ENCODE data around the gene LRRC39.

Gene LRRC39

DNA sequence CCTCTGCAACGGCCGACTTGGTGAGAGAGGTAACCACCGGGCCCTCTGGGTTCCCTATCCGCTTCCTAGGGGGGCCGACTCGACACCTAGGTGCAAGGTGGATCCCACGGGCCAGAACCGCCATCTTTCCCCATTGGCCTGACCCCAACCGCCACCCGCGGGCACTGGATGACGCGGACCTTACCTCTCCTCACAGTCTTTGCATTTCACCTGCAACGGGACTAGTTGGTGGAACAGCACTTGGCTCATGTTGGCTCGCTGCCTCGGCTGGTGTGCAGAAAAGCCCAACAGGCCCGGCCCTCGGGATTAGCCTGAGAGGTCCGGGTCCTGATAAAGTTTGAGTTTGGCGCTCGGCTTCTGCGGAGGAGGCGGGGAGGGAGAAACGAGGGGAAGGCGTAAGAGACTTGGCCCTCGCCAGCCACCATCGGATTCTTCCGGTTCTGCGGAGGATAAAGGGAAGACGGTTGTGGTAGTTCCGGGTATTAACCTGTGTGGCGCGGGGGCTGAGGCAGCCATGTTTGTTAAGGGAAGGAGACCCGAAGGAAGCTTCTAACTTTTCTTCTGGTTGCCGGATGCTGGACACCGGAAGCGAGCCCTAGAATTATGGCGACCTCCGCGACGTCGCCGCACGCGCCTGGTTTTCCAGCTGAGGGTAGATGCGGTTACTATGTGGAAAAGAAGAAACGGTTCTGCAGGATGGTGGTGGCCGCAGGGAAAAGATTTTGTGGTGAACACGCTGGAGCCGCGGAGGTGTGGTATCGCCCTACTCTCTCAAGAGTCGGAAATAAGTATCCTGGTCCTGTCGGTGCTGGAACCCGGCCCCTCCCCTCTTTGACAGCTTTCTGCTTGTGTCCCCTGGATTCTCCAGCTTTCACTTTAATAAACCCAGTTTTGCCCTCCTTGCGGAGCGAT is 45.2 kb downstream of the LRRC39 start, which contains the start of the genes SASS6 and TRMT13:
SASS6 (minus strand) TSS at position 365 of the 912 bp plus-strand sequence; CDS start at position 249, 116 bp downstream.
TRMT13 (plus strand) TSS at position 598 of the 912 bp plus-strand sequence; CDS start at position 604, 6 bp downstream.
- Mint-ChIP-seq H3K9me3 (no peaks in the 10 kb centered on the region), H3K4me1 (peaks cover 14 to 20% of the 10 kb centered on the region in 2 donors), H3K4me3 (peak within 1 kb of the TSS; percentile 95 to 98), H3K27me3 (no peaks in the 10 kb centered on the region), H3K36me3 (peaks cover 2 to 10% of the 10 kb centered on the region in 2 donors), H3K27ac (peak within 1 kb of the TSS; percentile 96)
- peak; percentile 97 for ATAC-seq (replicated peaks)
- peak; percentile 94 for DNase-seq

DNA sequence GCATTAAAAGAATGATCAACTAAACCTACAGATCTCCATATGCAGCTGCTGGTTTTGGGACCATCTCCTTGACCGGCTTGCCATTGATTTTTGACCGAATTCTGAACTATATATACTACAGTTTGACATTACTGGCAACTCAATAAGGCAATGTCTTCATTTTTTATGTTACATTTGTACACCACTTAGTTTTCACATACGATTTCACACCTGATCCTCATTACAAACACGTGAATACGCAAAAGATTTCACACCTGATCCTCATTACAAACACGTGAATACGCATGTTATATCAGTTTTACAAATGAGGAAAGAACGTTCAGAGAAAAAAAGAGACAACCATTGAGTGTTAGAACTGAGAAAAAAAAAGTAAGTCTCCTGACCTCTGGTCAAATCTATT is 46.4 kb downstream of the LRRC39 start:
- H3K27me3 Mint-ChIP-seq, result no peaks in the 10 kb centered on the region
- DNase-seq, result no peak
- H3K27ac Mint-ChIP-seq, result no peak overlapping the region
- peaks cover 14 to 20% of the 10 kb centered on the region in 2 donors for H3K4me1 Mint-ChIP-seq
- H3K36me3 Mint-ChIP-seq, result peaks cover 0 to 5% of the 10 kb centered on the region in 2 donors
- ATAC-seq (replicated peaks), result no peak
- peak overlapping the region; percentile 95 to 98 for H3K4me3 Mint-ChIP-seq
- no peaks in the 10 kb centered on the region for H3K9me3 Mint-ChIP-seq

DNA sequence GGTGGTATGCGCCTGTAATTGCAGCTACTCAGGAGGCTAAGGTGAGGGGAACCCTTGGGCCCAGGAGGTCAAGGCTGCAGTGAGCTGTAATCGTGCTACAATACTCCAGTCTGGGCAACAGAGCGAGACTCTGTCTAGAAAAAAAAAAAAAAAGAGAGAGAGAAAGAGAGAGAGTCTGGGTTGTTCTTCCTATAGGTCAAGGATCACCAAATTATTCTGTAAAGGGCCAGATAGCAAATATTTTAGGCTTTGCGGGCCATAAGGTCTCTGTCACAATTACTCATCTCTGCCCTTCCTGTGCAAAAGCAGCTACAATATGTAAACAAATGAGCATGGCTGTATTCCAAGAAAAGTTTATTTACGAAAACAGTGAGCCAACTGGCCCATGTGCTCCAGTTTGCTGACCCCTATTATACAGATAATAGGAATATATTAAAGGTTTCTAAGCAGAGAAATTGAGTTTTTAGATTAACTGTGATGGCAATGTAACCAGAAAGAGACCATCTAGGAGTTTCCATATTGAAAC is 47.4 kb downstream of the LRRC39 start:
- DNase-seq (no peak), ATAC-seq (replicated peaks) (no peak)
- peaks cover 14 to 20% of the 10 kb centered on the region in 2 donors for H3K4me1 Mint-ChIP-seq
- peaks cover 4 to 11% of the 10 kb centered on the region in 2 donors for H3K36me3 Mint-ChIP-seq
- H3K9me3 Mint-ChIP-seq, result no peaks in the 10 kb centered on the region
- no peak overlapping the region for H3K27ac Mint-ChIP-seq
- H3K27me3 Mint-ChIP-seq, result no peaks in the 10 kb centered on the region
- no peak overlapping the region for H3K4me3 Mint-ChIP-seq

DNA sequence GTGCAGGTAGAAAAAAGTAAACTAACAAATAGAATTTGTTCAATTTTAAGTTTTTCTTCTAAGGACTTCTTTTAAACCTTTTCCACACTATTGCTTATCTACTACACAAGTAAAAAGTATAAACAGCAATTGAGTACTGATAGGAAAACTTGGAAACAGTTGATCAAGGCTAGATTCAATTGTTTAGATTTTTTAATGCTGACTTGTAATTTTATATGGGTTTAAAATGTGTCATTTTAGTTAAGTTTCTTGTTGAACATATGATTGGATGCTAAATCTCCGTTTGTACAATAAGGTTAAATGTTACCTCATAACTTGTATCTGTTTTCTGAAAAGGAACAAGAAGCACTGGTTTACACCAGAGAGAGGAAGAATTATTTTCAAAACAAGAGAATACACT is 50.8 kb downstream of the LRRC39 start:
- Mint-ChIP-seq H3K9me3 (no peaks in the 10 kb centered on the region), H3K36me3 (peaks cover 4 to 6% of the 10 kb centered on the region in 2 donors), H3K4me1 (peaks cover 7 to 8% of the 10 kb centered on the region in 2 donors), H3K27ac (no peak overlapping the region), H3K27me3 (no peaks in the 10 kb centered on the region), H3K4me3 (no peak overlapping the region)
- ATAC-seq (replicated peaks), result no peak
- no peak for DNase-seq

DNA sequence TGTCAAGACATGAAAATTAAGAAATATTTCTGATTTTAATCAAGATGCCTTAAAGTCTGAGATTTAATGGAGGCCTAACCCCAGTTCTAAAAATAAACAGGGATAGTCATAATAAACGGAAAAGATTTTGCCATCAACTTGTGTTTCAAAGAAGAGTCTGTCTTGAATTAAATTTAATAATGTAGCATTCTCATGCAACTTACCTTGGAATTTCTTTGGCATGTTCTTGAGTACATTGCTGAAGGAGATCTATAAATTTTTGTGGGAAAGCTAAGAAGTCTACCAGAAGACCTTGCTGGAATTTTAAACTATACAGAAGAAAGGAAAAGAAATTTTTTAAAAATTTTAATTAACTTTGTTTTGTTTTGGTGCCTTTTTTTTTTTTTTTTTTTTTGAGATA is 55.9 kb downstream of the LRRC39 start:
- Mint-ChIP-seq H3K9me3 (no peaks in the 10 kb centered on the region), H3K27me3 (no peaks in the 10 kb centered on the region), H3K4me3 (no peak overlapping the region), H3K4me1 (no peaks in the 10 kb centered on the region), H3K36me3 (peaks cover 8 to 13% of the 10 kb centered on the region in 2 donors), H3K27ac (no peak overlapping the region)
- DNase-seq, result no peak
- no peak for ATAC-seq (replicated peaks)

DNA sequence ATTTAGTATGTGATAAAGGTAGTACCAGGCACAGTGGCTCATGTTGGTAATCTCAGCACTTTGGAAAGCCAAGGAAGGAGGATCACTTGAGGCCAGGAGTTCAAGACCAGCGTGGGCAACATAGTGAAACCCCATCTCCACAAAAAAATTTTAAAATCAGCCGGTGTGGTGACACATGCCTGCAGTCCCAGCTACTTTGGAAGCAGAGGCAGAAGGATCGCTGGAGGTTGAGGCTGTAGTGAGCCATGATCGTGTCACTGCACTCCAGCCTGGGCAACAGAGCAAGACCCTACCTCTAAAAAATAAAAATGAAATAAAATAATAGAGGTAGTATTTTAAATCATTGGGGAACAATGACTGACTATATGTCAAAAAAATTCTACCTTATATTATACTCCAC is 62.5 kb downstream of the LRRC39 start:
- no peaks in the 10 kb centered on the region for H3K27me3 Mint-ChIP-seq
- no peak overlapping the region for H3K4me3 Mint-ChIP-seq
- ATAC-seq (replicated peaks) (no peak), DNase-seq (no peak)
- H3K9me3 Mint-ChIP-seq, result no peaks in the 10 kb centered on the region
- H3K4me1 Mint-ChIP-seq, result no peaks in the 10 kb centered on the region
- peaks cover 10 to 26% of the 10 kb centered on the region in 2 donors for H3K36me3 Mint-ChIP-seq
- no peak overlapping the region for H3K27ac Mint-ChIP-seq

DNA sequence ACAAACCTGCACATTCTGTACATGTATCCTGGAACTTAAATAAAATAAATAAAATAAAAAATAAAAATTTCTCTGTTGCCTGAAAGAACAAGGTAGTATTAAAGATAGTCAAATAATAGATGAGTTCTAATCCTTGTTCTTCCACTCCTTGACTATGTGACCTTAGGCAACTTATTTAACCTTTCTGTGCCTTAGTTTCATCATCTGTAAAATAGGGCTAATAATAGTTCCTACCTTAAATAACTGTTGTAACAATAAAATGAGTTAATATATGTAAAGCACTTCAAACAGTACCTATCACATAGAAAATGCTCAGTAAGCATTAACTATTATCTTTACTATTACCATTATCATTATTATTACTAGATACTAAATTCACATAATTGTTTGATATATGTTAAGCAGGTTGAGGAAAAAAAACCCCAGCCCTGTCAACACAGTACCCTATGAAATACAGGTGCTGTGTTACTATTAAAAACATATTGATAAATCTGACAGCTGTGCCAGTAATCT is 68.4 kb downstream of the LRRC39 start:
- no peaks in the 10 kb centered on the region for H3K27me3 Mint-ChIP-seq
- peaks cover 12 to 22% of the 10 kb centered on the region in 2 donors for H3K36me3 Mint-ChIP-seq
- no peak overlapping the region for H3K27ac Mint-ChIP-seq
- no peaks in the 10 kb centered on the region for H3K9me3 Mint-ChIP-seq
- DNase-seq (no peak), ATAC-seq (replicated peaks) (no peak)
- no peaks in the 10 kb centered on the region for H3K4me1 Mint-ChIP-seq
- H3K4me3 Mint-ChIP-seq, result no peak overlapping the region

DNA sequence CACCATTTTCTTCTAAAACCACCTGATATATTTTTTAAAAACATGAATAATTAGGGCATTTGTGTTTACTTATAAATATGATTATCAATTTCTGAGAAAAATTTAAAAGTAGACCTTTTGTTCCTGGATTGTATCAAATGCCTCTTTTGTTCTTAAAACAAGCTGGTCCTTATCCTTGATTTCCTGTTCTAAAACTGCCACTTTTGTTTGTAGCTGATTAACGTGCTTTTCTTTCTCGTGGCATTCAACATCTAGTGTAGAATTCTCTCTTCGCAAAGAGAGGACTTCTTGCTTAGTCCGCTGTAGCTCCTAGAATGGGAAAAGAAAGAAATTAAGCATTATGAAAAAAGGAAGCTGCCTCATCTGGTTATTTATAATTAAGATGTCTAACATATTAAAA is 70.4 kb downstream of the LRRC39 start:
- Mint-ChIP-seq H3K27me3 (no peaks in the 10 kb centered on the region), H3K36me3 (peaks cover 14 to 25% of the 10 kb centered on the region in 2 donors), H3K9me3 (no peaks in the 10 kb centered on the region), H3K4me1 (no peaks in the 10 kb centered on the region), H3K27ac (no peak overlapping the region), H3K4me3 (no peak overlapping the region)
- ATAC-seq (replicated peaks), result no peak
- no peak for DNase-seq

DNA sequence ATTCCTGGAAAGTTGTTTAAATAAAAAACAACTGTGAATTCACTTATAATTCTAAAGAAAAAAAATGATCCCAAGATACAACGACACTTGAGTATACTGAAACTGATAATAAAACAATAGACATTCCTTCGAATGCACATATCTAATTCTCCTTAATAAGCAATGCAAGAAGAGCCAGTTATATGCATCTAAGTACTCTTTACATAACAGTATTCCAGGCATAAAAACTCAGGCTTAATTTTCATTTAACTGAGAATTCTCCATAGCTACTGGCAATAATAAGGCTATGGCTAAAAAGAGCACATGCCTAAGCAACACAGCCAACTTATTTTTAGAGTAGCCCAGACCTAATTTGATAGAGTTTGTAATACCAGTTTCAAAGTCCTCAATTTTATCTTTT is 76.5 kb downstream of the LRRC39 start:
- H3K36me3 Mint-ChIP-seq, result peaks cover 17 to 48% of the 10 kb centered on the region in 2 donors
- no peak overlapping the region for H3K27ac Mint-ChIP-seq
- no peak for ATAC-seq (replicated peaks)
- no peak for DNase-seq
- H3K9me3 Mint-ChIP-seq, result no peaks in the 10 kb centered on the region
- no peaks in the 10 kb centered on the region for H3K4me1 Mint-ChIP-seq
- H3K4me3 Mint-ChIP-seq, result no peak overlapping the region
- H3K27me3 Mint-ChIP-seq, result no peaks in the 10 kb centered on the region

DNA sequence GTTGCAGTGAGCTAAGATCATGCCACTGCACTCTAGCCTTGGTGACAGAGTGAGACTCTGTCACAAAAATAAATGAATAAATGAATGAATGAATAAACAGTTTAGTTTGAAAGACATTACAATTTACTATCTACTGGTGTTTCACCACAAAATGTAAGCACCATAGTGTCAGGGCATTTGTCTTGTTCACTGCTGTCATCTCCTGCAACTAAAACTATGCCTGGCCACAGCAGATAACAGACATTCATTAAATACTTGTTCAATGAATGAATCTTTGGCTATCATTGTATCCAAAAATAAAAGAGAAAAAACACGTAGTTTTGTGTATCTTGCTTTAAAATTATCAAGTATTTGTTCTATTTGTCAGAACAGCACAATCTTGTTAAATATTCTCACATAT is 77.9 kb downstream of the LRRC39 start:
- DNase-seq, result no peak
- H3K36me3 Mint-ChIP-seq, result peaks cover 23 to 52% of the 10 kb centered on the region in 2 donors
- H3K9me3 Mint-ChIP-seq, result no peaks in the 10 kb centered on the region
- no peak for ATAC-seq (replicated peaks)
- no peak overlapping the region for H3K27ac Mint-ChIP-seq
- H3K27me3 Mint-ChIP-seq, result no peaks in the 10 kb centered on the region
- no peaks in the 10 kb centered on the region for H3K4me1 Mint-ChIP-seq
- H3K4me3 Mint-ChIP-seq, result no peak overlapping the region
